Stimulated activated CD8-positive, alpha-beta memory T cell treated with anti-CD3 and anti-CD28 coated beads, Interleukin-15, amount 100 ng/mL, for 1 hour (primary cell): ENCODE results near the gene CYP1B1.
"Not testable (repeated sequence)": the region's sequence is repeated elsewhere in the genome, so short reads cannot be mapped to it uniquely, and the experiment has no call there.

Source experiments
- DNase-seq: peaks from one replicate; pipeline ENCODE4 v3.0.0-alpha.2; 2020; ENCODE audit warnings: low read depth

The CYP1B1 gene

DNA sequence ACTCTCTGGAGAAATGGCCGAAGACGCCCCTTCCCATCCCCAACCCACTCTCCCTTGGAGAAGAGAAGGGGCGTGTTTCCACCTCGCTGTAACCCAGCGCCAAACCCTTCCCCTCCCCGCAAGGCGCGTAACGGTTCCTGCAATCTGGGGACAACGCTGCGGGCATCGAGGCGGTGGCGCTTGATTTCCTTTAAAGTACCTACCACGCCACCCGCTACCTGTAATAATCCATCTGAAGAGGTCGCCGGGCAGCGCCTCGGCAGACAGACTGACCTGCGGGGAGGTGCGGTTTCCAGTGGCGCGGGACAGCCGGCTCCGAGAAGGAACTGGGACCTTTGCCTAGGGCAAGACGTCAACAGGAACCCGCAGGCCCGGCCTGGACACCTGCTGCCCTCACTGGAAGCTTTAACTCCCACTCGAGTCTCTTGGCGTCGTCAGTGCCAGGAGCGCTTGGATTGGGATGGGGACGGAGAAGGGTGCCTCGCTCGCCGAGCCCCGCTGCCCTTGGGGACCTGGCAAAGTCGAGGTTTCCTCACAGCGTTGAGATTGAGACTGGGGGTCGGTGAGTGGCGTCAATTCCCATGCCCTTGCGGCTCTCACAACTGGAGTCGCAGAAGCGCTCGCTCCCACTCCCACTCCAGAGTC, at the start of gene CYP1B1:
Gene CYP1B1, minus strand, starts transcription at position 645 of the 645 bp plus-strand sequence. CDS start 763 bp downstream, outside the sequence.
- DNase-seq: no peak

DNA sequence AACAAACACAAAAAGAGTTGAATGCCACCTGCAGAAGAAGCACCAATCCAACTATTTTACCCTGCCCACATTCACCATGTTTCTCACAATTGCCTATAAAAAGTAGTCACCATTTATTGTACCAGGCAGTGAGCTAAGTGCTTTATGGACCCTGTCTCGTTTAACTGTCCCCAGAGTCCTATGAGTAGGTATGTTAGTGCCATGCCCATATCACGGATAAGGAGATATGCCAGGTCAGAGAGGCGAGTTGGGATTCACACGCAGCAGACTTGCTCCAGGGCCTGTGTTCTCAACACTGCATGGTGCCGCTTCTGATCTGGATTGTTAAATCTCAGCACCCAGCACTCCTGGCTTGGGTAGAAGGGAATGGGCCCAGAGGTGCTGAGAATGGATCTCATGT, 49.1 kb upstream of the CYP1B1 start:
- no peak for DNase-seq

DNA sequence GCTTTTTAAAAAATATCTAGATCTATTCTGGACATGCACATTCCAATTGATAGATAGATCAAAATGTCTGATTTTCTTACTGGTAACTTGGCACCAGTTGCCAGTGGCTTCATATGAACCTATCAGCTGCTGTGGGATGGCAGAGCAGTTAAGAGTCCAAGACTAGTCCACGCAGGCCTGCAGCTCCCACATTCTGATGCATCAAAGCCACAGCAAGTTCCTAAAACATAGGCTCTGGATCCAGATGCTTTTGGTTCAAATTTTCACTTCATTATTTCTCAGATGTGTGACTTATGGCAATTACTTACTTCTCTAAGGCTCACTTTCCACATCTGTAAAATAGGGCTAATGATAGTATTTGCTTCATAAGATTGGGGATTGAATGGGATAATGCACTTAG, 48.0 kb upstream of the CYP1B1 start:
- DNase-seq: no peak

DNA sequence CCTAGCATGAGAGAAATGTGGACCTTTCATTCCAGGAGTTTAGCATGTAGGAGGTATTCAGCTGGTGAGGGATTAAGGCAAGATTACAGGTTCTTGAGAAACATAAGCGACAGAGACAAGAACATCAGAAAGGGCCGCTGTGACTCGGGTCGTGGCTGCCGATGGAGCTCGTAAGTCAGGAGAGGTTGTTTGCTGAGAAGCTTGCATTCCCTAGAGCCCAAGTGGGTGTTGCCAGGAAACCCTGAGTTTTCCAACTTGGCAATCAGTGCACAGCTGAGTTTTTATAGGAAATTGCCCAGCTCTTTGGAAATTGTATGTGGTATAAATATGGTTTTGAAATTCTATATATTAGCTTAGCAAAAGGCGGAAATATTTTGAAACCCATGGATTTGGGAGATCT, 46.4 kb upstream of the CYP1B1 start:
- DNase-seq: no peak

DNA sequence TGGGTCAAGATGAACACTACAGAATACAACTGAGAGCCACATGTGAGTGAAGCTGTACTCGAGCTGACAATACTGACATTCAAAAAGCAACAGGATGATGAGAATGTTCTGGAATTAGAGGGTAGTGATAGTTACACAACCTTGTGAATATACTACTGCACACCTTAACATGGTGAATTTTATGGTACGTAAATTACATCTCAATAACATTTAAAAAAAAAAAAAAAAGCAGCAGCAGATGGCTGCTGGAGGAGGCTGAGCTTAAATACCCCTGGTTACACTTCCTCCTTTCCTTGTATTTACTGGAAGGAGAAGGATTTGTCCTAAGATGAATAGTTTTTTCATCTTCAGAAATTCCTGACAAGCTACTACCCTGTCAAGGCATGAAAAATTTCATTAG, 45.5 kb upstream of the CYP1B1 start:
- DNase-seq: no peak

DNA sequence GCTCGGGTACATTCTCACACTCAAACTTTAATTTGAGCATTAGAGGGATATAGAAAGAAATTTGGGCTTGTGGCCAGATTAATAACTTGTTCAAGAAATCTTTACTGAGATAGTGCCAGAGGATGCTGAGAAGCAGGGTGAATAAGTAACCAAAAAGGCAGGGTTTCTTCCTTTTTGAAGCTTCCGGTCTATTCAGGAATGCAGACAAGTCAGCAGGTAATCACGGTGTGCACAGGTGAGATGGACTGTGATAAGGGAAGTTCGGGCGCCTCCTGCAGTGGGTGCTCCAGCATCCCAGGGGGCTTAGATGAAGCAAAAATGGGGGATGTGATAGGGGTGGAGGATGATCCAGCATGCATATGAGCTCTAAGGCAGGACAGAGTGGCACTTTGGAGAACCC, 44.9 kb upstream of the CYP1B1 start:
- DNase-seq: no peak

DNA sequence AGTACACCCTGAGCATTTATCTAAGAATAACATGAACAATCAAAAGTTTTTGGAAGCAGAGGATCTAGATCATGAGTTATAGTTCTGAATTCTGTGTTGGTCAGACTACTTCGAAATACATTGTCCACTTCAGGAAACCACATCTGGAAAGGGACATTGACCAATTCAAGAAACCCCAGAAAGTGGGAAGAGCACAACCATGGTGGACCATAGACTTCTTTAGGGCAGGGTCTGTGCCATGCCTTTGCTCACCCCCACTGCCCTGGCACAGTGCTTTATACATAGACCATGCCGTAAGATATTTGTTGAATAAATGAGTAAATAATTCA, 44.3 kb upstream of the CYP1B1 start:
- no peak for DNase-seq

DNA sequence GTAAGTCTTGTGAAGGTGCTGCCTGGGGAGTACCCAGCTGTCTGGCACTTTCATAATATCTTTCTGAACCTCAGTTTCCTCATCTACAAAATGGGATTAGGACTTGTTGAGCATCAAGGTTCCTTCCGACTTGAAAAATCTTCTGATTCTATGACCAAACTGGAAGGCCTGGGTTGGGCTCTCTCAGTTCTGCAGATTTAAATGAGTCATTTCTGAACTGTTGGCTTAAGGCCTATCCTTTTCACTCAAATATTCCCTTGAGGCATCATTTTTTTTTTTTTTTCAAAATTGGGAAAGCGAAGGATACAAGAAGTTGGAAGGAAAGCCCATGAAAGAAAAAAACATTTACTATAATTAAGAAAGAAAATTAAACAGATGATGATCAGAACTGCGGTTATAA, 40.8 kb upstream of the CYP1B1 start:
- no peak for DNase-seq

DNA sequence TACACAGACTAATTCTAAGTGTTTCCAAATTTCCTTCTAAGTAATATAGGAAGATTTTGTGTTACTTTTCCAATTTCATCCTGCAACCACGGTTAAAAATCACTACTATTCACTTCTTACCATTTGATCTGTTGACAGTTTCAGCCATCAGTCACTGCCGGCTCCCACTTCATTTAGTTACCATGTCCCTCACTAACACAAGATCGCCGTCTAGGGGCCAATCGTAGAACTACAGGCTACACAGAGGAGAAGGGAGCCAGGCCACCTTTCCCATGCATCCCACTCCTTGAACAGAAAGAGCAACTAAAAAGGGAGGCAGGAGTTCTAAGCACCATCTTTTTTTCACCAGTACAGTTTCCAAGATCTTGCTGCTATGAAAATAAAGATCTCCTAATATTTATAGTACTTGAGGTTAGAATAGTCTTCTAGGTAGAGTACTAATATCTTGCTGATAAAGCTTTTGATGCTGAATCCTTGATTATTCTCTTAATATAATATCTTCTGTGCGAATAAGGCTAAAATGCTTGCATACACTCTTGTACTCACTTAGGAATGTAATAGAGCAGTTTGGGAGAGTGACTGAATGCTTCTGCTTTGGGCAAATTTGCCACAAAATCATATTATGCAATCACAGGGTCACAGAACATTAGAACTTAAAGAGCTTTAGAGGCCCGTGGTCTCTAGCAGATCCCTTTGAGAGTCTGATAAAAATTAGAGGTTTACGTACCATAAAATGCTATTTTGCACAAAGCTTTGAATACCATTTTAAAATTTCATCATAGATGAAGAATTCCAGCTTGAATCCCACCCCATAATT, 39.5 kb upstream of the CYP1B1 start:
- peak; percentile 32 for DNase-seq

DNA sequence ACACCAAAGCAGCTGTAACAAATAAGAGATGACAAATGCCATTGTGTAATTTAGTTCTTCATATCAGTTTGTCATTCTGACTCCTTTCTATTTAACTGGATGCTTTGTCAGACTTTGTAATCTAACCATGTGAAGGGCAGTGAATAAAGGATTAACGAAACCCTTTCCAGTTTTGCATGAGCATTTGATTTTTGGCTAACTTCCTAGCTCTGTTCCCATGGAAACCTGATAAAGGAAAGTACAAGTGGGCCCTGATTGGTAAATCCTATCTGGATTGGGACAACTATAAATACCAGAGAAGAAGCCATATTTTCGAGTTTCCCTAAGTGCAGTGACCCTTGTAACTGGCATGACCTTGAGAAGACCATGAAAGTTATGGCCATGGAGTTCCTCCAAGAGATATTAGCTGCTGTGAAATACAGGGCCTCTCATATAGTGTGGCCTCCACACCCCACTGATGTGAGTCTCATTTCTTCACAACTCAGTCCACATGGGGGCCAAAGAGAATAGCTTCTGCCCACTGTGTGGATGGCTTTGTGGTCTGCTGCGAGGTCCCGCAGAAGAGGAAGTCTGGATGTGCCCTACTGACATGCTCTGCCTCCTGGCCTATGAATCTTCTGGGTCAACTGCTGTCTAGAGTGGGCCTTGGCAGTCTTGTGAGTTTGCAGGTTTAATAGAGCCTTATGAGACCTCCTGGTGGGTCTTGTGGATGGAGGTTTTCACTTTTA, 38.2 kb upstream of the CYP1B1 start:
- no peak for DNase-seq

DNA sequence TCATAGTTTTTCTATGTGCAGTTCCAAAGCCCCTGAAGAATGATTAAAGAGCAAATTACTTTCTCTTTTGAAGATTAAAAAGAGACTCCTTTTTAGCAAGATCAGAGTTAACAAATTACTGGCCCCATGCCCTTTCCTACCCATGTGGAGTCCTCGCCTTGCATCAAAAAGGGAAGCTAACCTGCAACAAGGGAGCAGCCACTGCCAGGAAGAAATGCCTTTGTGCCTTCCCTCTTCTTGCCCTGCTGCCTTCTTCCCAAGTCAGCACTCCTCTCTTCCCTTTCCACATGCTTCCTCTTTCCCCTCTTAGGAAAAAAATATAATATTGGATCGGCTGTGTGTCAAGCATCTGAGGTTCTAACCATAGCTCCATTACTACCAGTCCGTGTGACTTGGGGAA, 37.1 kb upstream of the CYP1B1 start:
- no peak for DNase-seq

DNA sequence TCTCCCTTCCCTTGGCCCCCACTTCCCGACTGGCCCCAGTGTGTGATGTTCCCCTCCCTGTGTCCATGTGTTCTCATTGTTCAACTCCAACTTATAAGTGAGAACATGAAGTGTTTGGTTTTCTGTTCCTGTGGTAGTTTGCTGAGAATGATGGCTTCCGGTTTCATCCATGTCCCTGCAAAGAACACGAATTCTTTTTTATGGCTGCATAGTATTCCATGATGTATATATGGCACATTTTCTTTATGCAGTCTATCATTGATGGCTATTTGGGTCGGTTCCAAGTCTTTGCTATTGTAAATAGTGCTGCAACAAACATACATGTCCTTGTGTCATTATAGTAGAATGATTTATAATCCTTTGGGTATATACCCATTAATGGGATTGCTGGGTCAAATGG, 35.4 kb upstream of the CYP1B1 start:
- DNase-seq: not testable (repeated sequence)

DNA sequence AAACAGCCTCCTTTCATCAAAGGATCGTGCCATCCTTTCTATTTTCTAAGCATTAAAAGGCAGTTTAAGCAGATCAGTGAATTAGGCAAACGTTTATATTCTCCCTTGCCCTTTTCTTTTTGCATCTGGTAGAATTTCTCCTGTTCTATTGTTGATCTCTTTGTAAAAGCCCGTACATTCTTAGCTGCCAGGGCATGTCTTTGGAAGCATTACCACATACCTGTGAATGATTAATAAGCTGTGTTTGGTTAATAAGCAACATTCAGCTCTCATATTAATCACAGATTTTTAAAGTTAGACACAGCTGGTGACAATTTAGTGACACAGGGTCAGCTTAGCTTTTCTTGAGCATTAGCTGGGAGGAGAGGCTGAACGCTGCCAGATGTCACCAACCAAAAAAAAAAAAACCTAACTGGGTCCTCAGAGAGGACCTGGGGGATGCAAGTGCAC, 33.8 kb upstream of the CYP1B1 start:
- DNase-seq: no peak

DNA sequence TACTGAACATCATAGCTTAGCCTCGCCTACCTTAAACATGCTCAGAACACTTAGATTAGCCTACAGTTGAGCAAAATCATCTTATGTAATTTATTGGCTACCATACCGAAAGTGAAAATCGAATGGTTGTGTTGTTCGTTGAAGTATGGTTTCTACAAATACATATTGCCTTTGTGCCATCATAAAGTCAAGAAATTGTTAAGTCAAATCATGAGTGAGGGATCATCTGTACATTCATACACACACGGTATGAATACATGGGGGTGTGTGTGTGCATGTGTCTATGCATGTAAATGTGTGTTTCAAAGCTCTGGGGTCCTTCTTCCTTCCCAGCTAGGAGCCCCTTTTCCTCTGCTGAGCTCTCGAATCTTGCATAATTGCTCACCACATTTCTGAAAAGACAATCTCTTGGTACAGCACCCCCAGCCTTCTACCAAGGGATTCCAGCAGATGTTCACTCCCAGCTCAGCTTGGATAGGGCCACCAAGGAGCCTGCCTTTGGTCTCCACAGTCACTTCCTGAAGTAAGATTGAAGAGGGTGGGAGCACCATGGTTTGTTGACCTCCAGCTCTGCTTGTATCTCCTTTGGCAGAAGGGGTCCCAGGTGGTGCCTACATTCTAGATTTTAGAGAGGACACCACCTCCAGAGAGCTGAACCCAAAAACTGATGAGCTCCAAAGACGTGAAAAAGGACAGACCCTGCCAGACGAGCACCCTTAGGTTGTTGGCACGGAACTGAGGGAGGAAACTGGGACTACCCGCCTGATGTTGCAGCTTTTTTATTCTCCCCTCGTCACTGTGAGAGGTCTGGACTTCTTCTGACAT, 33.2 kb upstream of the CYP1B1 start:
- no peak for DNase-seq

DNA sequence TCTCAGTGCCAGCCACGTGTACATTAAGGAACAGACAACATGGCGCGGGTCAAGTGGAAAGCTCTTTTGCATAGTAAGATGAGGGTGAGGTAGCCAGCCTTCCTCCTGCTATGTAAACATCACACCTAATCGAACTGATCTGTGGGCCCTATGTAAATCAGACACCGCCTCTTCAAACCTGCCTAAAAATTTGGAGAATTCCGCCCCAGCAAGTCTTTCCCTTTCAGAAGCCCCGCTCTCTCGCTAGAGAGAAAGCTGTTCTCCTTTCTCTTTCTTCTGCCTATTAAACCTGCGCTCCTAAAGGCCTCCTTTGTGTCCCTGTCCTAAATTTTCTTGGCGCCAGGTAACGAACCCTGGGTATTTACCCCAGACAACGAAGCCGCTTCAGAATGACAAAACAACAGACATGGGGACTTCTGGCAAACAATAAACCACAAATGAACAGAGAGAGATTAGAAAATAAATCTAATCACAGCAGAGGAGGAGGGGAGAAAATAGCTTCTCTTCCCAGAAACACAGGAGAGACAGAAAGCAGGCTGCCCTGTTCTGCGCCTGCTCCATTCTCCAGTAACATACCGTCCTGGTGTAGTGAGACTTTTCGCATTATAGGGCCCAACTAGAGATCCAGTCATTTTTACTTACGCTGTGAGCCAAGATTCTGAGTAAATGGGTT, 31.9 kb upstream of the CYP1B1 start:
- no peak for DNase-seq

DNA sequence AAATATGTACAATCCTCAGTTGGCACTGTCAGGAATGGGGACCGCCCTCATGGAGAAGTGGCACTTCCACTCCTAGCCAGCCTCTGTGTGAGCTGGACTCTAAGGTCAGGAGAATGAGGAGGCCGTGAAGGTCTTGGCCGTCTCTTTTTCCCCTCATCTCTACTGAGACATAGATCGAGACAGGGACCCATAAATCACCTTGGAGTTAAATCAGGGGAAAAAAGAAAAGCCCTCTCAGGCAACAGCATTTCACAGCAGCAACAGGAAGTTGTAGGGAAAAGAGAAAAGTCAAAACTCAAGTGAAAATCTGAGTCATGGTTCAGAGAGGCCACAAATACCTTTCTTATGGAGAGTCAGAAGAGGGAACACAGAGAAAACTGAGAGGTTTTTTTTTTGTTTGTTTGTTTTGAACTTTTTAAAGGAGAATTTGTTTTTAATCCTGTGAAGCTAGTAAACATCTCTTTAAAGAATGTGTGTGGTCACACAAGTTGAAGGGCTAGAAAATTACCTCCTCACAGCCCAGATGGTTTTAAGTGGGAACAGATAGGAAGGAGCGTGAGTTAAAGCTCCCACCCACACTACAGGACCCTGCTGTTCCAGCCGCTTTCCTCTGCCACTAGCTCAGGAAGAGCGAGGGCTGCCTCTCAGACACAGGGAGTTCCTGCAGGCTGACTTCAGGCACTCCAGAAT, 30.6 kb upstream of the CYP1B1 start:
- no peak for DNase-seq

DNA sequence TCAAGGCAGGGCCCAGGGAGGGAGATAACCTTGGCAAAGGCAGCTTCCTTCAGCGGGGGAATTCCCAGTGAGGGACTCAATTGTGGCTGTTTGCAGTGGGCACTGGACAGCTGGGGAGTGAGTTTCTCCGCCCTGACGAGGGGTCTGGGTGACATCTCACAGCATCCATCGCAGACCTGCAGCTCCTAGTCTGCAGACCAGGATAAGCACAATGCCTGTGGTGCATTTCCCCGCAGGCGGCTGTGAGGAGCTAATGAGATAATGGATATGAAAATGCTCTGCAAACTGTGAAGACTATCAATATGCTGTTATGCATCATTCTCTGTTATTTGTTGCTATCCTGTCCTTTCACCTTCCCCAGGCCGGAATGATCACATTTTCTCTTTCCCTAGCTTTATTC, 30.0 kb upstream of the CYP1B1 start:
- no peak for DNase-seq

DNA sequence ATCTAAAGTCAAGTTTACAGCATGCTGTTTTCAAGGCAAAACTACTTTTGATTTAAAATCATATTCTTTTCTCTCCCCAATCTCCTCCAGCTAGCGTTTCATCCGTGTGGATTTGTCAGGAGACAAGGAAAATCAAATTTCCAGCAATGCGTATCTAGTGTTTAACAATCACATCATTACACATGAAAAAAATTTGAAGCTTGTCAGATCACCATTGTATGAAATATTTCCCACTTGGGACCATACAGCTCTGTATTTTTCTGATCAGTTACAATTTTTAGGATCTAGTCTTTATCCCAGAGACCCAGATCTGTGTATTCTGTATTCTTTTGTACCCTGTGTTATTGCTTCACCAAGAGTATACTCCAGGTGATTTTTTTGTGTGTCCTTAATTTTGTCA, 28.6 kb upstream of the CYP1B1 start:
- DNase-seq: no peak

DNA sequence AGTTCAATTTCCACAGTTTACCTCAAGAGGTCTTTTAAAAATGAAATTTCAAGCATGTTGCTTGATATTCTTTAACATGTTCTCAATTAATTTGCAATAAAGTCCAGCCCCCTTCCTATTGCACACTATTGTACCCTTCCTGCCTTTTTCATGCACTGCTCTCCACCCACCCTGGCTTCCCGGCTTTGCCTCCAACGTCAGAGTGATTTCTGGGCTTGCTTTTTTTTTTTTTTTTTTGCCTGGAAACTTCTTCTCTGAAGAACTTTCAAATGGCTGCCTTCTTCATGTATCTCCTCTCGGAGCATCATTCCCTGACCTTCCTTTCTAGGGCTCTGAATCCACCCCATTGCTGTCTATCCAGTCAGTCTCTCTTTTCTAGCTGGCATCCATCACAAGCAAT, 24.4 kb upstream of the CYP1B1 start:
- DNase-seq: no peak

DNA sequence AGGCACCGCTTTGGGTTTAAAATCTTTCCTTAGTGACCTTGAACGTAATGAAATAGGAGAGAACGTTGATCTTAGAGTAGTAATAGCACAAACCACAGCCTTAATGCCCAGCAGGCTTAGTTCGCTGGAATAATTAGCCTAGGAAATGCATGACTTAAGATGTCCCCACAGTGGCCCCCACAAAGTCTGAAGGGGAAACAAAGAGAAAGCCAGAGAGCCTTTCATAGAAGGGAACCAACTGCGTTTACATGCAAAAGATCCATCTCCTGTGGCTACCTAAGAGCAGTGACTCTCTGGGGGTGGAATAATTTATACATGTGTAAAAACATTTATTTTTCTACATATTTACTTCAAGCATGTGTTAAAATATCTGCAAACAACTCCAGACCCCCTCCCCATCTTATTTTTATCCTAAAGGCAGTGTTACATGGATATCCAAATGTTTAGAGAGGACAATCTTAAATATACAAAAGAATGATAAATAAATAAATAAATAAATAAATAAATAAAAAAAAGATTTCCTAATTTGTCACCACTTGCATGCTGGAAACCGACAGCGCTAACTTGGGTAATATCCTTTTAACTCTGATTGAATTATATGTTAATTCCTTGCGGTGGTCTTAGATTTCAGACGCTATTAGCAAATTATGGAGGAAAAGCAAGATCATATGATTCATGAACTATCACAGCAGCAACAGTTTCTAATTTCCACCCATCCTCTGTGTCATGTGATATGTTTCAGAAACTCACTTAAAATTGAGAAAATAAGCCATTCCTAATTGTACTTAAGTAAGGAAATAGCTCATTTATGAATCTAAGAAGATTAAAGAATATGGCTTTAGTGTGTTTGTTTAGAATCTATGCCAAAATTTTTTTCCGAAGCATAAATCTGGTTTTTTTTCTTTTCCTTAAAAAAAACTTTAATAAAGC, 23.4 kb upstream of the CYP1B1 start:
- DNase-seq: no peak
